ENCODE data around the gene PFDN2. TPM values are rescaled to one million over a fixed set of nuclear protein-coding genes. Genes with fewer than 3 reads are reported as not detected.

The PFDN2 gene
- total and polyA plus RNA-seq, 2 donors (not counting 3 experiments of a cell fraction or from before 2014, with no cell fraction given) = 104 to 157 TPM

GRCh38 chr1:161153176-161153575, 35.3 kb upstream of the PFDN2 start:
- dilution Hi-C loops (cut with MboI; ENCODE audit: extremely low pct_ligation_motif_present, low sequenced_read_pairs) = no loop called here
- Histone ChIP-seq H3K9ac (replicated peaks; ENCODE audit: extremely low read depth, insufficient read depth, low read length) (no peak overlapping the region), H3K4me2 (ENCODE audit: insufficient read depth, low read length) (peak overlapping the region; percentile 52), H3K4me3 (replicated peaks in 1 of 3; ENCODE audit: insufficient read depth in 1 of 3, low read depth in 1 of 3, low read length in 3 of 3) (peak overlapping the region in 2 of 3 experiments; percentile 52 to 77), H3K27me3 (ENCODE audit: control insufficient read depth in 2 of 2, insufficient read depth in 2 of 2, low read length in 2 of 2) (no peaks in the 10 kb centered on the region), H3K36me3 (ENCODE audit: control insufficient read depth in 2 of 2, extremely low read depth in 1 of 2, insufficient read depth in 2 of 2, low read length in 2 of 2) (peaks cover 2 to 5% of the 10 kb centered on the region in 2 experiments), H2AFZ (ENCODE audit: low read depth, low read length) (peak overlapping the region; percentile 31), H3K9me1 (replicated peaks; ENCODE audit: control insufficient read depth, extremely low read depth, insufficient read depth, low read length) (no peaks in the 10 kb centered on the region), H3K4me1 (ENCODE audit: control insufficient read depth, extremely low read depth, insufficient read depth, low read length) (no peaks in the 10 kb centered on the region), H4K20me1 (replicated peaks; ENCODE audit: control insufficient read depth, extremely low read depth, insufficient read depth, low read length) (no peaks in the 10 kb centered on the region), H3K79me2 (ENCODE audit: control insufficient read depth, insufficient read depth, low read length) (no peaks in the 10 kb centered on the region), H3K27ac (ENCODE audit: insufficient read depth, low read depth, low read length) (no peak overlapping the region), H3K9me3 (replicated peaks; ENCODE audit: control insufficient read depth, insufficient read depth, low read length) (no peaks in the 10 kb centered on the region)
- BruUV-seq (replicated peaks) = no TSS peak
- TF ChIP-seq POLR2AphosphoS5 (IDR thresholded peaks at IDR 0.05; ENCODE audit: insufficient read depth, low read depth, low read length) = no peak
- no peak for TF ChIP-seq GATA2 (IDR thresholded peaks at IDR 0.05; ENCODE audit: insufficient read depth, insufficient read length, low read depth, low read length)
- no peak for TF ChIP-seq FOS (IDR thresholded peaks at IDR 0.05; ENCODE audit: borderline replicate concordance, insufficient read depth, low read length)
- TF ChIP-seq POLR2A (IDR thresholded peaks at IDR 0.05; ENCODE audit: low read depth, low read length) = no peak
- no peak for TF ChIP-seq MYC (IDR thresholded peaks at IDR 0.05; ENCODE audit: low read depth, low read length)
- TF ChIP-seq MAX (IDR thresholded peaks at IDR 0.05; ENCODE audit: insufficient read depth, insufficient read length) = no peak
- TF ChIP-seq JUN (IDR thresholded peaks at IDR 0.05; ENCODE audit: borderline replicate concordance, insufficient read depth, insufficient read length, low read depth) = no peak
- no peak for TF ChIP-seq CTCF (IDR thresholded peaks at IDR 0.05; ENCODE audit: extremely low read depth in 1 of 2, insufficient read depth in 1 of 2, low read depth in 1 of 2, low read length in 2 of 2)
- no peak for TF ChIP-seq EZH2 (IDR thresholded peaks at IDR 0.05; ENCODE audit: borderline replicate concordance, low read depth, low read length, severe bottlenecking)
- ChIA-PET POLR2A (interaction anchor here (1.0 kb wide), 1 partner anchor 20 kb away, joined by 11 read pairs; the partner anchor contains the start of gene DEDD), CTCF (interaction anchor here (0.7 to 2.7 kb wide), 6 partner anchors 11 to 132 kb away, joined by 3 to 14 read pairs (median 4); partner anchors contain the start of genes DEDD, F11R and PPOX)
- DNase-seq (ENCODE audit: low read depth, low spot score) = no peak
- intact Hi-C loops (cut with micrococcal nuclease) = loop anchor here (1.0 kb wide), 1 partner anchor 34 kb away; no protein-coding TSS in a partner anchor
- no peak for FAIRE-seq
